ENCODE results near the gene SLIT1. TPM values are rescaled to one million over a fixed set of nuclear protein-coding genes. Genes with fewer than 3 reads are reported as not detected.

The SLIT1 gene
- total RNA-seq, 4 donors from 2014 or later, result not detected

- 25 to 32% methylated on average over 18 to 21 of the region's 21 CpGs for WGBS, 2 donors
- TF ChIP-seq CTCF (IDR thresholded peaks at IDR 0.05) (peak in 1 of 3 donors; percentile 38), POLR2A (IDR thresholded peaks at IDR 0.05) (no peak)
These were observed 112.7 kb downstream of the SLIT1 start for GRCh38 chr10:97072851-97073665.

GRCh38 chr10:97071496-97071895 is 114.3 kb downstream of the SLIT1 start:
- 86 to 88% methylated on average over 7 of the region's 7 CpGs for WGBS, 2 donors
- no peak overlapping the region for H3K4me3 ChIP-seq (ENCODE audit: low read depth, poor library complexity, severe bottlenecking)
- intact Hi-C loops (cut with DNase I; ENCODE audit: low total_unique reads), result no loop called here
- DNase-seq (ENCODE audit: low spot score in 2 of 2), result no peak
- TF ChIP-seq CTCF (IDR thresholded peaks at IDR 0.05), result no peak
- no peak for TF ChIP-seq POLR2A (IDR thresholded peaks at IDR 0.05)

More at GRCh38 chr10:97072851-97073665, 112.7 kb downstream of the SLIT1 start:
- peak; percentile 75 to 94 for DNase-seq (ENCODE audit: low spot score in 2 of 2)
- intact Hi-C loops (cut with DNase I; ENCODE audit: low total_unique reads), result no loop called here
- H3K4me3 ChIP-seq (ENCODE audit: low read depth, poor library complexity, severe bottlenecking), result no peak overlapping the region

- intact Hi-C loops (cut with DNase I; ENCODE audit: low total_unique reads), result no loop called here
- no peak for DNase-seq (ENCODE audit: low spot score in 2 of 2)
- no peak for TF ChIP-seq CTCF (IDR thresholded peaks at IDR 0.05)
- TF ChIP-seq POLR2A (IDR thresholded peaks at IDR 0.05), result no peak
- WGBS, 2 donors, result 70 to 78% methylated on average over 11 of the region's 11 CpGs
- H3K4me3 ChIP-seq (ENCODE audit: low read depth, poor library complexity, severe bottlenecking), result no peak overlapping the region
These were observed 116.0 kb downstream of the SLIT1 start for GRCh38 chr10:97069576-97070362.

- DNase-seq (ENCODE audit: low spot score in 2 of 2), result no peak
- TF ChIP-seq CTCF (IDR thresholded peaks at IDR 0.05), result no peak
- TF ChIP-seq POLR2A (IDR thresholded peaks at IDR 0.05), result no peak
- 86 to 94% methylated on average over 2 of the region's 2 CpGs for WGBS, 2 donors
- intact Hi-C loops (cut with DNase I; ENCODE audit: low total_unique reads), result no loop called here
- H3K4me3 ChIP-seq (ENCODE audit: low read depth, poor library complexity, severe bottlenecking), result no peak overlapping the region
These were observed 116.7 kb downstream of the SLIT1 start for GRCh38 chr10:97069026-97069425.

GRCh38 chr10:97067716-97068391 is 117.9 kb downstream of the SLIT1 start:
- intact Hi-C loops (cut with DNase I; ENCODE audit: low total_unique reads), result no loop called here
- H3K4me3 ChIP-seq (ENCODE audit: low read depth, poor library complexity, severe bottlenecking), result no peak overlapping the region
- TF ChIP-seq POLR2A (IDR thresholded peaks at IDR 0.05) (no peak), CTCF (IDR thresholded peaks at IDR 0.05) (no peak)
- no peak for DNase-seq (ENCODE audit: low spot score in 2 of 2)
- 73 to 77% methylated on average over 13 to 16 of the region's 16 CpGs for WGBS, 2 donors

All from lower leg skin (tissue), 4 donors.